A549 (cell line): ENCODE measurements around the gene SLC1A6. TPM values are rescaled to one million over a fixed set of nuclear protein-coding genes. Genes with fewer than 3 reads are reported as not detected.

Experiments used
- ATAC-seq, 2 experiments: fragments of 200-7000 bp in 1 of 2; fragments of >200 bp in 1 of 2; cut with Nextera tagmentation in 1 of 2; cut with Tn5 transposase in 1 of 2; 3 replicates each; pipeline versions ENCODE4 v1.8.0 to v1.9.1; 2018 to 2020; ENCODE audit warnings: mild to moderate bottlenecking in 1 of 2, moderate library complexity in 1 of 2
- CTCF ChIA-PET: fragments of 300-600 bp; sonication (Branson Sonifier 250); formaldehyde crosslinking; extraction: SDS; loops from one replicate; lab custom pipeline; 2021; ENCODE audit warnings: antibody characterized with exemption, inconsistent platforms; lab: Yijun Ruan, JAX
- POLR2A ChIA-PET: fragments of 350-600 bp; formaldehyde crosslinking; extraction: SDS; loops from one replicate; lab custom pipeline; 2021; ENCODE audit warnings: antibody characterized with exemption, inconsistent platforms; lab: Yijun Ruan, JAX
- DNase-seq, 2 experiments: peaks; one replicate each; pipeline versions ENCODE4 v3.0.0 to v3.0.0-alpha.2; 2011 to 2016; ENCODE audit warnings: low read depth in 1 of 2, low spot score in 1 of 2
- FAIRE-seq: peaks from 2 replicates; lab custom pipeline; 2011; peaks lifted over from hg19 to GRCh38; lab: Jason Lieb, UNC
- H3K27ac ChIP-seq, 2 experiments: fragments of >200 bp; sonication (Bioruptor Twin); formaldehyde crosslinking; 3 replicates each; pipeline ENCODE4 v1.5.1; 2016 to 2017
- H3K4me1 ChIP-seq: fragments of >200 bp; sonication (Bioruptor Twin); formaldehyde crosslinking; 3 replicates; pipeline ENCODE4 v1.6.1; 2016
- H3K4me2 ChIP-seq: fragments of >200 bp; sonication (Bioruptor Twin); formaldehyde crosslinking; 3 replicates; pipeline ENCODE4 v1.6.1; 2016
- H3K4me3 ChIP-seq: fragments of >200 bp; sonication (Bioruptor Twin); formaldehyde crosslinking; 3 replicates; pipeline ENCODE4 v1.5.1; 2016
- H3K9me3 ChIP-seq: fragments of >200 bp; sonication (Bioruptor Twin); formaldehyde crosslinking; 3 replicates; pipeline ENCODE4 v1.6.1; 2016
- BCL3 ChIP-seq: fragments of >200 bp; sonication (Bioruptor Twin); formaldehyde crosslinking; IDR thresholded peaks from 3 replicates; pipeline ENCODE4 v1.6.1; 2016
- CBX8 ChIP-seq: fragments of 200-600 bp; sonication (generic); IDR thresholded peaks from 2 replicates; pipeline ENCODE4 v1.6.1; 2016
- E2F6 ChIP-seq: IDR thresholded peaks from 2 replicates; pipeline ENCODE4 v1.6.1; 2012; ENCODE audit warnings: low read depth, borderline replicate concordance
- EHF ChIP-seq: fragments of 250-450 bp; sonication (Bioruptor Pico); IDR thresholded peaks from 2 replicates; pipeline ENCODE4 v1.5.0; 2020; ENCODE audit warnings: mild to moderate bottlenecking
- EHMT2 ChIP-seq: fragments of 200-600 bp; sonication (generic); IDR thresholded peaks from 2 replicates; pipeline ENCODE4 v1.6.1; 2016; ENCODE audit warnings: antibody characterized with exemption, low read depth, mild to moderate bottlenecking, moderate library complexity
- ESRRA ChIP-seq: fragments of 150-350 bp; IDR thresholded peaks from 2 replicates; pipeline ENCODE4 v1.6.1; 2014; ENCODE audit warnings: mild to moderate bottlenecking, low read length, borderline replicate concordance
- FOSB ChIP-seq: fragments of 250-450 bp; sonication (Bioruptor Pico); IDR thresholded peaks from 2 replicates; pipeline ENCODE4 v1.5.0; 2020; ENCODE audit warnings: mild to moderate bottlenecking, moderate library complexity
- FOXS1 ChIP-seq: fragments of 250-450 bp; sonication (Bioruptor Pico); IDR thresholded peaks from 2 replicates; pipeline ENCODE4 v1.5.0; 2020; ENCODE audit warnings: mild to moderate bottlenecking, moderate library complexity
- GATA3 ChIP-seq: IDR thresholded peaks from 2 replicates; pipeline ENCODE4 v1.6.1; 2012; ENCODE audit warnings: borderline replicate concordance
- HDAC2 ChIP-seq: fragments of 200-600 bp; sonication (generic); IDR thresholded peaks from 2 replicates; pipeline ENCODE4 v1.6.1; 2016
- HES2 ChIP-seq: fragments of >200 bp; sonication (Bioruptor Twin); formaldehyde crosslinking; IDR thresholded peaks from 2 replicates; pipeline ENCODE4 v1.6.1; 2016
- HEYL ChIP-seq: fragments of 250-450 bp; sonication (Bioruptor Pico); IDR thresholded peaks from 2 replicates; pipeline ENCODE4 v1.8.0; 2021; ENCODE audit warnings: mild to moderate bottlenecking, moderate library complexity
- JUN ChIP-seq, 2 experiments: fragments of >200 bp; sonication (Bioruptor Twin); formaldehyde crosslinking; IDR thresholded peaks; 2 replicates in 1 of 2; 3 replicates in 1 of 2; pipeline ENCODE4 v1.6.1; 2016 to 2017
- KDM1A ChIP-seq: fragments of 200-600 bp; sonication (generic); IDR thresholded peaks from 2 replicates; pipeline ENCODE4 v1.6.1; 2016; ENCODE audit warnings: low read depth, mild to moderate bottlenecking
- MAZ ChIP-seq: fragments of 150-350 bp; IDR thresholded peaks from 2 replicates; pipeline ENCODE4 v1.6.1; 2014; ENCODE audit warnings: antibody characterized with exemption, low read depth, low read length, borderline replicate concordance
- MYC ChIP-seq: IDR thresholded peaks from 2 replicates; pipeline ENCODE4 v1.6.1; 2012; ENCODE audit warnings: mild to moderate bottlenecking, inconsistent platforms, low read length, improper control_type of control experiment, borderline replicate concordance
- NFE2L2 ChIP-seq: fragments of 150-350 bp; conservative IDR thresholded peaks from 2 replicates; pipeline ENCODE4 v1.6.1; 2014; ENCODE audit warnings: low read length
- NPAS2 ChIP-seq: fragments of 250-450 bp; sonication (Bioruptor Pico); IDR thresholded peaks from 2 replicates; pipeline ENCODE4 v1.8.0; 2022; ENCODE audit warnings: mild to moderate bottlenecking, moderate library complexity, borderline replicate concordance
- PBX3 ChIP-seq: IDR thresholded peaks from 2 replicates; pipeline ENCODE4 v1.6.1; 2012
- PHF8 ChIP-seq: fragments of 200-600 bp; sonication (generic); IDR thresholded peaks from 2 replicates; pipeline ENCODE4 v1.6.1; 2016; ENCODE audit warnings: low read depth, mild to moderate bottlenecking, antibody characterized with exemption, moderate library complexity, borderline replicate concordance
- POLR2A ChIP-seq: IDR thresholded peaks from 2 replicates; pipeline ENCODE4 v1.6.1; 2012; ENCODE audit warnings: mild to moderate bottlenecking, low read length
- POLR2AphosphoS2 ChIP-seq: conservative IDR thresholded peaks from 2 replicates; pipeline ENCODE4 v1.6.1; 2012; ENCODE audit warnings: low read length, improper control_type of control experiment, inconsistent platforms
- RAD21 ChIP-seq, 2 experiments: fragments of >200 bp in 1 of 2; sonication (Bioruptor Twin) in 1 of 2; formaldehyde crosslinking in 1 of 2; IDR thresholded peaks in 1 of 2; conservative IDR thresholded peaks in 1 of 2; 2 replicates in 1 of 2; 3 replicates in 1 of 2; pipeline ENCODE4 v1.6.1; 2012 to 2018; ENCODE audit warnings: inconsistent platforms in 1 of 2
- RARB ChIP-seq: fragments of 250-450 bp; sonication (Bioruptor Pico); IDR thresholded peaks from 2 replicates; pipeline ENCODE4 v1.8.0; 2021; ENCODE audit warnings: mild to moderate bottlenecking, moderate library complexity
- RCOR1 ChIP-seq: fragments of 150-350 bp; IDR thresholded peaks from 2 replicates; pipeline ENCODE4 v1.6.1; 2014; ENCODE audit warnings: antibody characterized with exemption, low read length, low read depth
- RFX5 ChIP-seq: fragments of 450-650 bp; IDR thresholded peaks from 2 replicates; pipeline ENCODE4 v1.7.1; 2014; ENCODE audit warnings: antibody characterized with exemption, mild to moderate bottlenecking, moderate library complexity
- RNF2 ChIP-seq: fragments of 200-600 bp; sonication (generic); IDR thresholded peaks from 2 replicates; pipeline ENCODE4 v1.6.1; 2016; ENCODE audit warnings: low read depth, mild to moderate bottlenecking, antibody characterized with exemption, moderate library complexity, borderline replicate concordance
- SREBF2 ChIP-seq: fragments of 450-650 bp; IDR thresholded peaks from 2 replicates; pipeline ENCODE4 v1.6.1; 2014; ENCODE audit warnings: mild to moderate bottlenecking, moderate library complexity
- TP53 ChIP-seq: fragments of 250-450 bp; sonication (Bioruptor Pico); IDR thresholded peaks from 2 replicates; pipeline ENCODE4 v1.5.0; 2021; ENCODE audit warnings: mild to moderate bottlenecking, moderate library complexity
- USF2 ChIP-seq: fragments of 450-650 bp; IDR thresholded peaks from 2 replicates; pipeline ENCODE4 v1.6.1; 2014; ENCODE audit warnings: antibody characterized with exemption
- ZSCAN20 ChIP-seq: fragments of 250-450 bp; sonication (Bioruptor Pico); IDR thresholded peaks from 2 replicates; pipeline ENCODE4 v1.8.0; 2022; ENCODE audit warnings: mild to moderate bottlenecking, moderate library complexity
- WGBS: methylation state at CpG from one replicate; pipeline ENCODE4 v1.1.6; 2017; ENCODE audit errors: missing lambda C conversion rate; 5-methylcytosine and 5-hydroxymethylcytosine counted together
- polyA plus RNA-seq, 4 experiments: library from polyadenylated mRNA; depleted of rRNA in 3 of 4; stranded (reverse); fragments of >200 nt; fragmentation: RNase III in 1 of 4; extraction: RNeasy Plus Mini Kit Qiagen cat#74134 plus additional on column Dnase treatment in 1 of 4; gene quantifications; 2 replicates in 3 of 4; 3 replicates in 1 of 4; pipeline ENCODE4 v1.2.3, GENCODE V29; 2011 to 2017

Gene SLC1A6
- polyA plus RNA-seq, 2 of the 4 experiments (the other 2 are of a cell fraction): not detected

GRCh38 chr19:14974488-14974887 lies 5.2 kb downstream of the SLC1A6 start:
- 8% methylated on average over 4 of the region's 4 CpGs for WGBS
- TF ChIP-seq RFX5 (no peak), RNF2 (no peak), NPAS2 (CRISPR knock-in tag) (no peak), MYC (no peak), GATA3 (no peak), POLR2A (no peak), SREBF2 (no peak), RARB (CRISPR knock-in tag) (no peak), EHMT2 (no peak), EHF (CRISPR knock-in tag) (no peak), USF2 (no peak), FOXS1 (CRISPR knock-in tag) (no peak), NFE2L2 (no peak), PBX3 (no peak), HEYL (CRISPR knock-in tag) (no peak), E2F6 (no peak), PHF8 (no peak), HES2 (no peak), TP53 (CRISPR knock-in tag) (no peak), FOSB (CRISPR knock-in tag) (no peak)
- TF ChIP-seq, all 56 proteins: peak for 0
- Histone ChIP-seq H3K4me2 (no peak overlapping the region), H3K27ac (no peak overlapping the region), H3K4me1 (no peaks in the 10 kb centered on the region), H3K4me3 (no peak overlapping the region), H3K9me3 (no peaks in the 10 kb centered on the region)
- ChIA-PET POLR2A (no interaction called here), CTCF (no interaction called here)
- DNase-seq (no peak), ATAC-seq (no peak), FAIRE-seq (no peak)

- Histone ChIP-seq H3K4me2 (no peak overlapping the region), H3K4me3 (no peak overlapping the region), H3K27ac (no peak overlapping the region), H3K4me1 (no peaks in the 10 kb centered on the region), H3K9me3 (no peaks in the 10 kb centered on the region)
- DNase-seq: no peak
- no peak for FAIRE-seq
- WGBS: 52% methylated on average over 22 of the region's 27 CpGs
- ATAC-seq: no peak
- TF ChIP-seq POLR2AphosphoS2: no peak
- TF ChIP-seq NFE2L2: no peak
- no peak for TF ChIP-seq JUN (IDR thresholded peaks at IDR 0.05)
- no peak for TF ChIP-seq EHMT2
- TF ChIP-seq ZSCAN20 (CRISPR knock-in tag): no peak
- TF ChIP-seq CBX8: no peak
- no peak for TF ChIP-seq KDM1A
- TF ChIP-seq FOSB (CRISPR knock-in tag): no peak
- TF ChIP-seq ESRRA: no peak
- TF ChIP-seq HDAC2: no peak
- TF ChIP-seq RARB (CRISPR knock-in tag): no peak
- TF ChIP-seq POLR2A: no peak
- TF ChIP-seq RAD21 (conservative IDR thresholded peaks at IDR 0.05 in 1 of 2, IDR thresholded peaks at IDR 0.05 in 1 of 2): no peak
- TF ChIP-seq RCOR1: no peak
- TF ChIP-seq BCL3: no peak
- TF ChIP-seq MAZ: no peak
- no peak for TF ChIP-seq FOXS1 (CRISPR knock-in tag)
- TF ChIP-seq E2F6: no peak
- TF ChIP-seq RNF2: no peak
- POLR2A ChIA-PET: no interaction called here
- CTCF ChIA-PET: no interaction called here
These were observed 7.0 kb downstream of the SLC1A6 start for GRCh38 chr19:14972676-14973075.
